NCI-H526 (cell line): ENCODE data around the gene CLCF1.

ENCODE experiments used
- DNase-seq, 2 experiments: peaks; one replicate each; lab custom pipeline; 2025; lab: John Stamatoyannopoulos, UW

The CLCF1 gene

GRCh38 chr11:67395555-67396258, 22.3 kb upstream of the CLCF1 start:
- no peak for DNase-seq

- no peak for DNase-seq
These were observed 20.6 kb upstream of the CLCF1 start for GRCh38 chr11:67393990-67394389.

- DNase-seq: no peak
These were observed 20.0 kb upstream of the CLCF1 start for GRCh38 chr11:67393437-67393836.

GRCh38 chr11:67392183-67392715, 18.9 kb upstream of the CLCF1 start:
- DNase-seq: no peak

- peak; percentile 85 to 99 for DNase-seq
These were observed 18.1 kb upstream of the CLCF1 start, which contains the start of gene RAD9A for GRCh38 chr11:67391304-67392182. Gene RAD9A, plus strand, starts transcription at chr11:67391986. Its CDS starts 59 bp downstream, at chr11:67392045.

GRCh38 chr11:67390947-67391303, 17.5 kb upstream of the CLCF1 start:
- no peak for DNase-seq

- peak; percentile 22 to 74 for DNase-seq
These were observed 16.1 kb upstream of the CLCF1 start for GRCh38 chr11:67389477-67389876.

GRCh38 chr11:67387518-67387917, 14.1 kb upstream of the CLCF1 start:
- no peak for DNase-seq

- no peak for DNase-seq
These were observed 13.7 kb upstream of the CLCF1 start for GRCh38 chr11:67387069-67387468.

GRCh38 chr11:67384851-67385366, 11.5 kb upstream of the CLCF1 start:
- DNase-seq: no peak

- peak; percentile 48 to 89 for DNase-seq
These were observed 9.1 kb upstream of the CLCF1 start for GRCh38 chr11:67382276-67383136.

GRCh38 chr11:67381244-67381972, 8.0 kb upstream of the CLCF1 start:
- no peak for DNase-seq

- no peak for DNase-seq
These were observed 6.0 kb upstream of the CLCF1 start for GRCh38 chr11:67379061-67380058.

GRCh38 chr11:67378544-67378943, 5.1 kb upstream of the CLCF1 start:
- DNase-seq: no peak

- DNase-seq: no peak
These were observed 3.7 kb upstream of the CLCF1 start for GRCh38 chr11:67376873-67377808.

GRCh38 chr11:67376063-67376820, 2.8 kb upstream of the CLCF1 start:
- no peak for DNase-seq

- DNase-seq: no peak
These were observed 2.1 kb upstream of the CLCF1 start for GRCh38 chr11:67375320-67376055.
